IMR-90 (cell line): ENCODE results near the gene XRN2. TPM values are rescaled to one million over a fixed set of nuclear protein-coding genes. Genes with fewer than 3 reads are reported as not detected.

ENCODE experiments used
- ATAC-seq: fragments of 200-7000 bp; cut with Tn5 transposase; 2 replicates; pipeline ENCODE4 v1.9.1; 2020; ENCODE audit warnings: low read depth, mild to moderate bottlenecking, moderate library complexity
- BruUV-seq: library from RNA; stranded (reverse); fragments of 400-500 nt; replicated peaks from 2 replicates; lab custom pipeline; 2021; lab: Mats Ljungman, UMichigan
- CTCF ChIA-PET: fragments of 300-600 bp; formaldehyde crosslinking; extraction: SDS; loops from one replicate; lab custom pipeline; 2021; ENCODE audit warnings: antibody characterized with exemption; lab: Yijun Ruan, JAX
- POLR2A ChIA-PET: fragments of 300-600 bp; sonication (Branson Sonifier 250); formaldehyde crosslinking; loops from one replicate; lab custom pipeline; 2022; ENCODE audit warnings: antibody characterized with exemption; ENCODE audit not compliant: unreplicated experiment; lab: Charles Lee
- DNase-seq: peaks from one replicate; pipeline ENCODE4 v3.0.0; 2013
- H2AFZ ChIP-seq: replicated peaks from 2 replicates; pipeline ENCODE3; 2013; ENCODE audit warnings: low read length, mild to moderate bottlenecking; ENCODE audit not compliant: poor library complexity
- H2AK5ac ChIP-seq: 2 replicates; pipeline ENCODE4 v1.6.1; 2013; ENCODE audit warnings: low read depth, low read length, inconsistent platforms
- H2AK9ac ChIP-seq: replicated peaks from 2 replicates; pipeline ENCODE3; 2013; ENCODE audit warnings: mild to moderate bottlenecking, low read depth, low read length, moderate library complexity; ENCODE audit not compliant: poor library complexity
- H2BK120ac ChIP-seq: 2 replicates; pipeline ENCODE4 v1.6.1; 2013; ENCODE audit warnings: low read depth, low read length, inconsistent platforms
- H2BK15ac ChIP-seq: 3 replicates; pipeline ENCODE4 v1.6.1; 2013; ENCODE audit warnings: low read depth, low read length, inconsistent platforms
- H2BK20ac ChIP-seq: 2 replicates; pipeline ENCODE4 v1.6.1; 2013; ENCODE audit warnings: low read depth, mild to moderate bottlenecking, inconsistent platforms, low read length, moderate library complexity
- H2BK5ac ChIP-seq: 2 replicates; pipeline ENCODE4 v1.6.1; 2013; ENCODE audit warnings: mild to moderate bottlenecking, low read depth, low read length, inconsistent platforms; ENCODE audit not compliant: poor library complexity, severe bottlenecking
- H3K14ac ChIP-seq: replicated peaks from 2 replicates; pipeline ENCODE4 v1.6.1; 2013; ENCODE audit warnings: low read depth, low read length, inconsistent platforms
- H3K18ac ChIP-seq: 2 replicates; pipeline ENCODE4 v1.6.1; 2013; ENCODE audit warnings: low read depth, low read length, control low read depth
- H3K23ac ChIP-seq: 2 replicates; pipeline ENCODE4 v1.6.1; 2013; ENCODE audit warnings: low read depth, low read length, inconsistent platforms
- H3K27ac ChIP-seq: 2 replicates; pipeline ENCODE4 v1.5.1; 2013; ENCODE audit warnings: mild to moderate bottlenecking, control low read depth, low read length; ENCODE audit not compliant: insufficient read depth
- H3K27me3 ChIP-seq: 2 replicates; pipeline ENCODE4 v1.6.1; 2013; ENCODE audit warnings: low read length; ENCODE audit not compliant: control insufficient read depth, insufficient read depth
- H3K36me3 ChIP-seq: 2 replicates; pipeline ENCODE4 v1.6.1; 2013; ENCODE audit warnings: low read length, mixed read lengths; ENCODE audit not compliant: control insufficient read depth, insufficient read depth
- H3K4ac ChIP-seq: 2 replicates; pipeline ENCODE4 v1.6.1; 2013; ENCODE audit warnings: low read depth, low read length, inconsistent platforms
- H3K4me1 ChIP-seq: 2 replicates; pipeline ENCODE4 v1.6.1; 2013; ENCODE audit warnings: low read length, mixed read lengths; ENCODE audit not compliant: control insufficient read depth, insufficient read depth
- H3K4me2 ChIP-seq: 2 replicates; pipeline ENCODE4 v1.6.1; 2013; ENCODE audit warnings: low read depth, mild to moderate bottlenecking, control low read depth, low read length, moderate library complexity
- H3K4me3 ChIP-seq: 2 replicates; pipeline ENCODE4 v1.5.1; 2013; ENCODE audit warnings: low read depth, mild to moderate bottlenecking, control low read depth, low read length, moderate library complexity; ENCODE audit not compliant: insufficient read depth
- H3K56ac ChIP-seq: 2 replicates; pipeline ENCODE4 v1.6.1; 2013; ENCODE audit warnings: low read length, inconsistent platforms; ENCODE audit not compliant: insufficient read depth; ENCODE audit errors: extremely low read depth
- H3K79me1 ChIP-seq, 2 experiments: 2 replicates each; pipeline ENCODE4 v1.6.1; 2013; ENCODE audit warnings: low read length in 2 of 2, inconsistent platforms in 1 of 2, low read depth in 1 of 2
- H3K9ac ChIP-seq: 2 replicates; pipeline ENCODE4 v1.6.1; 2013; ENCODE audit warnings: low read depth, low read length, control low read depth
- H3K9me1 ChIP-seq: 2 replicates; pipeline ENCODE4 v1.6.1; 2013; ENCODE audit warnings: low read length, inconsistent platforms; ENCODE audit not compliant: insufficient read depth
- H3K9me3 ChIP-seq: 2 replicates; pipeline ENCODE4 v1.6.1; 2013; ENCODE audit warnings: low read length; ENCODE audit not compliant: control insufficient read depth, insufficient read depth
- H4K20me1 ChIP-seq: 2 replicates; pipeline ENCODE4 v1.6.1; 2013; ENCODE audit warnings: low read length, inconsistent platforms; ENCODE audit not compliant: insufficient read depth
- H4K5ac ChIP-seq: 2 replicates; pipeline ENCODE4 v1.6.1; 2013; ENCODE audit warnings: mild to moderate bottlenecking, low read depth, low read length, control low read depth
- H4K8ac ChIP-seq, 2 experiments: 2 replicates each; pipeline ENCODE4 v1.6.1; 2013; ENCODE audit warnings: low read depth in 2 of 2, low read length in 2 of 2, control low read depth in 1 of 2, inconsistent platforms in 1 of 2
- H4K91ac ChIP-seq: 2 replicates; pipeline ENCODE4 v1.6.1; 2013; ENCODE audit warnings: low read depth, low read length, inconsistent platforms; ENCODE audit not compliant: insufficient read depth
- BHLHE40 ChIP-seq: fragments of 150-350 bp; IDR thresholded peaks from 2 replicates; pipeline ENCODE4 v1.6.1; 2016; ENCODE audit warnings: mild to moderate bottlenecking, low read depth, low read length
- CEBPB ChIP-seq: IDR thresholded peaks from 2 replicates; pipeline ENCODE4 v1.6.1; 2012; ENCODE audit warnings: low read depth, low read length, improper control_type of control experiment
- CHD1 ChIP-seq: IDR thresholded peaks from 2 replicates; pipeline ENCODE4 v1.6.1; 2012; ENCODE audit warnings: low read depth, low read length, improper control_type of control experiment
- FOS ChIP-seq: fragments of 150-350 bp; IDR thresholded peaks from 2 replicates; pipeline ENCODE4 v1.6.1; 2016; ENCODE audit warnings: low read depth, low read length
- MAFK ChIP-seq: IDR thresholded peaks from 2 replicates; pipeline ENCODE4 v1.6.1; 2012; ENCODE audit warnings: low read depth, low read length, improper control_type of control experiment
- MAZ ChIP-seq: IDR thresholded peaks from 2 replicates; pipeline ENCODE4 v1.6.1; 2012; ENCODE audit warnings: low read depth, mild to moderate bottlenecking, low read length, improper control_type of control experiment, moderate library complexity, borderline replicate concordance
- NFE2L2 ChIP-seq: fragments of 150-350 bp; IDR thresholded peaks from 2 replicates; pipeline ENCODE4 v1.6.1; 2016; ENCODE audit warnings: low read depth, mild to moderate bottlenecking, low read length
- POLR2A ChIP-seq: IDR thresholded peaks from 2 replicates; pipeline ENCODE4 v1.6.1; 2012; ENCODE audit warnings: mild to moderate bottlenecking, low read depth, low read length
- RAD21 ChIP-seq: IDR thresholded peaks from 2 replicates; pipeline ENCODE4 v1.6.1; 2012; ENCODE audit warnings: low read length, improper control_type of control experiment
- RCOR1 ChIP-seq: IDR thresholded peaks from 2 replicates; pipeline ENCODE4 v1.6.1; 2012; ENCODE audit warnings: mild to moderate bottlenecking, low read length, improper control_type of control experiment; ENCODE audit not compliant: insufficient replicate concordance
- RFX5 ChIP-seq: IDR thresholded peaks from 2 replicates; pipeline ENCODE4 v1.8.0; 2012; ENCODE audit warnings: low read depth, mild to moderate bottlenecking, low read length, moderate library complexity
- WGBS, 2 experiments: methylation state at CpG; one replicate each; pipeline versions ENCODE4 v1.1.5 to v1.1.7; 2013; ENCODE audit warnings: missing lambda C conversion rate in 2 of 2; ENCODE audit not compliant: insufficient read length in 1 of 2; ENCODE audit errors: extremely low coverage in 2 of 2; 5-methylcytosine and 5-hydroxymethylcytosine counted together
- dilution Hi-C: fragments of 300-500 bp; cut with HindIII; formaldehyde crosslinking; loops from one replicate; pipeline ENCODE4 v1.14.3; 2018; ENCODE audit warnings: low sequenced_read_pairs; ENCODE audit not compliant: unreplicated experiment
- in situ Hi-C: fragments of 300-500 bp; cut with MboI; formaldehyde crosslinking; loops from 3 replicates; pipeline ENCODE4 v1.14.3; 2019; ENCODE audit warnings: low sequenced_read_pairs, inconsistent platforms, mixed read lengths
- intact Hi-C: fragments of 100-400 bp; cut with micrococcal nuclease; formaldehyde crosslinking; loops from 2 replicates; pipeline ENCODE4 v1.10.0; 2022
- polyA plus RNA-seq, 3 experiments: library from polyadenylated mRNA; depleted of rRNA; stranded (reverse); fragments of >200 nt; gene quantifications; 2 replicates each; pipeline ENCODE4 v1.2.3, GENCODE V29; 2012; ENCODE audit warnings: low replicate concordance in 1 of 3
- total RNA-seq: library from RNA; depleted of rRNA; stranded (reverse); fragments of >200 nt; gene quantifications from 2 replicates; pipeline ENCODE4 v1.2.3, GENCODE V29; 2012
- TF ChIP-seq, protein P1 (sequence below): conservative IDR thresholded peaks from 2 replicates; pipeline ENCODE4 v1.5.1; 2012; ENCODE audit warnings: mild to moderate bottlenecking, low read depth, low read length, improper control_type of control experiment
- TF ChIP-seq, protein P2 (sequence below): fragments of 150-350 bp; IDR thresholded peaks from 2 replicates; pipeline ENCODE4 v1.6.1; 2016; ENCODE audit warnings: low read depth, mild to moderate bottlenecking, low read length, moderate library complexity, borderline replicate concordance

XRN2 gene
- total and polyA plus RNA-seq, 2 of the 4 experiments (the other 2 are of a cell fraction), result 58.1 to 70.8 TPM

DNA sequence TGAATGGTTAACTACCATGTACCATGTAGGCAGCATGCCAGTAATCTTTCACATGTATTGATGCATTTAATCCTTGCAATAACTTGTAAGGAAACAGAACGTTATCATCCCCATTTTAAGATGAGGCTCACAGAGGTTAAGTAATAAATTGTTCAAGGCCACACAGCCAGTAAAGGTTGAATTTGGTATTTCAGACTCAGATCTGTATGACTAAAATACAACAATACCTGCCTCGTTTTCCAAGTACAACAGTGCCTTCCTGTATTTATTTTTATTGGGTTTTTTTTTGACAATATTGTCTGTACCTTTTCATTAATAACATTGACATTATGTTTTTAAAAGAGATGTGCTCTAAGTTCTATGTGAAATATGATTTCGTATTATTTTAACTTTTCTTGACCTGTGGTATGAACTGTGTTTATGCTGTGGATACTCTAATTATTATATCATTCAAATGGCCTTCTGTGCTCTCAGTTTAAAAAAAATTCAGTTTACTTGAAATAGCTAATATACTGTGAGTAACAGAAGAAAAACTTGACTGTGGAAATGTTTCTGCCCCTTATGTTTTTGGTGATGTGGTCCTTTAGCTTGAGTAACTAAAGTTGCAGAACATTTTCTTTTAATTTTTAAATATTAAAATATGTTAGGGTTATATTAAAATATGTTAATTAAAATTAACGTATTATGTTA is 39.7 kb downstream of the XRN2 start:
- peak overlapping the region; percentile 50 for H3K4me2 ChIP-seq
- 100% methylated on average over 1 of the region's 4 CpGs; no CpG with 5 or more reads in 1 of the 2 experiments for WGBS, 2 experiments
- H3K36me3 ChIP-seq, result peaks cover 31% of the 10 kb centered on the region
- peak overlapping the region; percentile 62 for H3K18ac ChIP-seq
- intact Hi-C loops, result no loop called here
- in situ Hi-C loops, result no loop called here
- peak overlapping the region; percentile 38; the same call in 1 of the 2 replicates for H2BK20ac ChIP-seq
- no peaks in the 10 kb centered on the region for H3K27me3 ChIP-seq
- H3K79me1 ChIP-seq, result peaks cover 11 to 23% of the 10 kb centered on the region in 2 experiments
- no peak overlapping the region for H3K56ac ChIP-seq
- dilution Hi-C loops, result no loop called here
- H3K4ac ChIP-seq, result no peak overlapping the region
- H2AK9ac ChIP-seq, result no peak overlapping the region
- no peak overlapping the region; the same call in 1 of the 2 replicates for H4K5ac ChIP-seq
- H3K27ac ChIP-seq, result peak overlapping the region; percentile 59; the same call in 1 of the 2 replicates
- H4K91ac ChIP-seq, result no peak overlapping the region
- no peak overlapping the region for H3K4me3 ChIP-seq
- CTCF ChIA-PET, result interaction anchor here (0.6 to 1.5 kb wide), 2 partner anchors 9 to 124 kb away, joined by 4 to 8 read pairs; no protein-coding TSS in a partner anchor
- H4K8ac ChIP-seq, result 0 out of 4 replicates have a peak overlapping the region, but pooled peaks of 1 of the 2 experiments have one; percentile 13
- BruUV-seq, result no TSS peak
- H3K14ac ChIP-seq, result no peak overlapping the region; the same call in 1 of the 2 replicates
- ATAC-seq, result peak; percentile 92
- peak; percentile 76 for DNase-seq
- no peak overlapping the region for H3K9ac ChIP-seq
- H2BK120ac ChIP-seq, result peak overlapping the region; percentile 3; the same call in 1 of the 2 replicates
- H2BK15ac ChIP-seq, result no peak overlapping the region
- peaks cover 8% of the 10 kb centered on the region; the same call in 1 of the 2 replicates for H3K9me1 ChIP-seq
- H2BK5ac ChIP-seq, result peak overlapping the region; percentile 85
- H3K4me1 ChIP-seq, result peaks cover 5% of the 10 kb centered on the region
- no peak overlapping the region for H2AFZ ChIP-seq
- POLR2A ChIA-PET, result no interaction called here
- H3K9me3 ChIP-seq, result no peaks in the 10 kb centered on the region
- H3K23ac ChIP-seq, result no peak overlapping the region
- no peak overlapping the region for H2AK5ac ChIP-seq
- TF ChIP-seq NFE2L2 (no peak), FOS (no peak), POLR2A (no peak), RAD21 (no peak), BHLHE40 (no peak), CEBPB (no peak; the same call in 1 of the 2 replicates), RFX5 (no peak), MAZ (no peak), RCOR1 (no peak), MAFK (no peak), CHD1 (no peak)
- TF ChIP-seq, protein P1, sequence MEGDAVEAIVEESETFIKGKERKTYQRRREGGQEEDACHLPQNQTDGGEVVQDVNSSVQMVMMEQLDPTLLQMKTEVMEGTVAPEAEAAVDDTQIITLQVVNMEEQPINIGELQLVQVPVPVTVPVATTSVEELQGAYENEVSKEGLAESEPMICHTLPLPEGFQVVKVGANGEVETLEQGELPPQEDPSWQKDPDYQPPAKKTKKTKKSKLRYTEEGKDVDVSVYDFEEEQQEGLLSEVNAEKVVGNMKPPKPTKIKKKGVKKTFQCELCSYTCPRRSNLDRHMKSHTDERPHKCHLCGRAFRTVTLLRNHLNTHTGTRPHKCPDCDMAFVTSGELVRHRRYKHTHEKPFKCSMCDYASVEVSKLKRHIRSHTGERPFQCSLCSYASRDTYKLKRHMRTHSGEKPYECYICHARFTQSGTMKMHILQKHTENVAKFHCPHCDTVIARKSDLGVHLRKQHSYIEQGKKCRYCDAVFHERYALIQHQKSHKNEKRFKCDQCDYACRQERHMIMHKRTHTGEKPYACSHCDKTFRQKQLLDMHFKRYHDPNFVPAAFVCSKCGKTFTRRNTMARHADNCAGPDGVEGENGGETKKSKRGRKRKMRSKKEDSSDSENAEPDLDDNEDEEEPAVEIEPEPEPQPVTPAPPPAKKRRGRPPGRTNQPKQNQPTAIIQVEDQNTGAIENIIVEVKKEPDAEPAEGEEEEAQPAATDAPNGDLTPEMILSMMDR, result no peak
- TF ChIP-seq, protein P2, sequence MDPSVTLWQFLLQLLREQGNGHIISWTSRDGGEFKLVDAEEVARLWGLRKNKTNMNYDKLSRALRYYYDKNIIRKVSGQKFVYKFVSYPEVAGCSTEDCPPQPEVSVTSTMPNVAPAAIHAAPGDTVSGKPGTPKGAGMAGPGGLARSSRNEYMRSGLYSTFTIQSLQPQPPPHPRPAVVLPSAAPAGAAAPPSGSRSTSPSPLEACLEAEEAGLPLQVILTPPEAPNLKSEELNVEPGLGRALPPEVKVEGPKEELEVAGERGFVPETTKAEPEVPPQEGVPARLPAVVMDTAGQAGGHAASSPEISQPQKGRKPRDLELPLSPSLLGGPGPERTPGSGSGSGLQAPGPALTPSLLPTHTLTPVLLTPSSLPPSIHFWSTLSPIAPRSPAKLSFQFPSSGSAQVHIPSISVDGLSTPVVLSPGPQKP, result no peak
- H4K20me1 ChIP-seq, result peaks cover 3% of the 10 kb centered on the region; the same call in 1 of the 2 replicates
